OCI-LY1 (cell line): ENCODE results near the gene KLF11.

Experiments
- EZH2 ChIP-seq: fragments of 200-600 bp; sonication (generic), shearing (Covaris generic); IDR thresholded peaks from 2 replicates; pipeline ENCODE4 v1.8.0; 2017; ENCODE audit warnings: borderline replicate concordance, mixed run types, mild to moderate bottlenecking, antibody characterized with exemption, low read length, moderate library complexity, mixed read lengths
- TF ChIP-seq, protein P1 (sequence below): fragments of 200-600 bp; sonication (generic), shearing (Covaris generic); IDR thresholded peaks from 2 replicates; pipeline ENCODE4 v1.5.1; 2017; ENCODE audit warnings: mild to moderate bottlenecking, antibody characterized with exemption, low read length, moderate library complexity, mixed read lengths

DNA sequence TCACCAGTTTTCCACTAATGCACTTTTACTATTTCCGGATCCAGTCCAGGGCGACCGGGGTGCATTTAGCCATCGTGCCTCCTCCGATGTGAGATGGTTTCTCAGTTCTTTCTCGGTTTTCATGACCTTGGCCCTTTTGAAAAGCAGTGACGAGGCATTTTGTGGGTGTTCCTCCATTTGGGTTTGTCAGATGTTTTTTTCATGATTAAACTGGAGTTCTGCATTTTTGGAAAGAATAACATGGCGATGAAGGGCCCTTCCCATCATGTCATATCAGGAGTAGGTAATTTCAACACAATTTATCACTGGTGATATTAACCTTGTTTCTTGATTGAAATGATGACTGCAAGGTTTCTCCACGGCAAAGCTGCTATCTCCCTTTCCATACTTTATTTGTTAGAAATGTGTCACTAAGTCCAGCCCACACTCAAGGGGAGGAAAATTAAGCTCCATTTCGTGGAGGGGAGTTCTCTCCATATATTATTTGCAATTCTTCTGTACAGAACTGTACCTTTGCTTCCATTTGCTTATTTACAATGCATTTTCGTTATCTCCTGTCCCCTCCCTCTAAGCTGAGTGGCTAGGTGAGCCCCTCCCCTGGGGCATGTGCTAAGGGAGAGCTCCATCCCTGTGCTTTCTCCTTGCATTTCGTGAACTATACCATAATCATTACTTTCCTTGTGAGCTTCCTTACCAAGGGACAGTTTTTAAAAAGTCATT is 8.9 kb upstream of the KLF11 start:
- TF ChIP-seq, protein P1, sequence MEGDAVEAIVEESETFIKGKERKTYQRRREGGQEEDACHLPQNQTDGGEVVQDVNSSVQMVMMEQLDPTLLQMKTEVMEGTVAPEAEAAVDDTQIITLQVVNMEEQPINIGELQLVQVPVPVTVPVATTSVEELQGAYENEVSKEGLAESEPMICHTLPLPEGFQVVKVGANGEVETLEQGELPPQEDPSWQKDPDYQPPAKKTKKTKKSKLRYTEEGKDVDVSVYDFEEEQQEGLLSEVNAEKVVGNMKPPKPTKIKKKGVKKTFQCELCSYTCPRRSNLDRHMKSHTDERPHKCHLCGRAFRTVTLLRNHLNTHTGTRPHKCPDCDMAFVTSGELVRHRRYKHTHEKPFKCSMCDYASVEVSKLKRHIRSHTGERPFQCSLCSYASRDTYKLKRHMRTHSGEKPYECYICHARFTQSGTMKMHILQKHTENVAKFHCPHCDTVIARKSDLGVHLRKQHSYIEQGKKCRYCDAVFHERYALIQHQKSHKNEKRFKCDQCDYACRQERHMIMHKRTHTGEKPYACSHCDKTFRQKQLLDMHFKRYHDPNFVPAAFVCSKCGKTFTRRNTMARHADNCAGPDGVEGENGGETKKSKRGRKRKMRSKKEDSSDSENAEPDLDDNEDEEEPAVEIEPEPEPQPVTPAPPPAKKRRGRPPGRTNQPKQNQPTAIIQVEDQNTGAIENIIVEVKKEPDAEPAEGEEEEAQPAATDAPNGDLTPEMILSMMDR: no peak
- no peak for TF ChIP-seq EZH2
